HG02885 (cell line): Measurements from ENCODE around the gene PRG2.

Experiments used
- ATAC-seq: cut with Tn5 transposase; IDR thresholded peaks from one replicate; pipeline ENCODE4 v1.9.1; 2021; ENCODE audit warnings: mild to moderate bottlenecking; ENCODE audit not compliant: unreplicated experiment, poor library complexity

Gene PRG2

GRCh38 chr11:57399221-57399620 lies 8.8 kb upstream of the PRG2 start:
- ATAC-seq, result no peak

- no peak for ATAC-seq
These were observed 7.0 kb upstream of the PRG2 start for GRCh38 chr11:57397394-57397990.

- ATAC-seq, result no peak
These were observed 6.3 kb upstream of the PRG2 start for GRCh38 chr11:57396744-57397143.

DNA sequence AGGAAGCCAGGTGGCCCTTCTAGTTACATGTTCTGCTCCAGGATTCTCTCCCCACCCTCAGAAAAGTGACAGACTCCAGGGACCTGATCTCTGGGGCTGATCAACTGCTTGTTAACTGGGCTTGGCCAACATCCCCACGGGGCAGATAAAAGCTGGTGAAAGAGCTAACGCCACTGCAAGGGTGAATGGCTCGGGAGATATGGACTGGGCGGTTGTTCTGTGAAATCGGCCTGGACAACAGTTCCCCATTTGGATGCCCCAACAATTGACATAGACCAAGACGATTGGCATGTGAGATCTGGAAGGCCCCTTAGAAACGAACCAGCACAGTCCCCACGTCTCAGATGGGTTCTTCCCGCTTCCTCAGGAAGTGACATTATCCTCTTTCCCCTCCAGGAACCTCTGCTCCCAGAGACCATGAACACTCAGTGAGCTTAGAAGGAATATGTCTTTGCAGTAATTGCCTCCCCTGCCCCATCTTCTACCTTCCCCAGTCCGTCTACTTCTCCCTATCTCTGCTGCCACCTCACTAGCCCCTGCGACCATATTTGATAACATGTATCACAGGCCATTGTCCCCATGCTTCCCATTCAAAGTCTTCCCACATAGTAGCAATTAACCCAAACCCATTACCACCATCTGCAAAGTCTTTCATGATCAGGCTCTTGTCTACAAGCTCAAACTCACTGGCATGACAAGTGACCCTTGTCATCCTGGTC lies 5.6 kb upstream of the PRG2 start:
- ATAC-seq, result no peak

- no peak for ATAC-seq
These were observed 3.9 kb upstream of the PRG2 start for GRCh38 chr11:57394203-57394965.

DNA sequence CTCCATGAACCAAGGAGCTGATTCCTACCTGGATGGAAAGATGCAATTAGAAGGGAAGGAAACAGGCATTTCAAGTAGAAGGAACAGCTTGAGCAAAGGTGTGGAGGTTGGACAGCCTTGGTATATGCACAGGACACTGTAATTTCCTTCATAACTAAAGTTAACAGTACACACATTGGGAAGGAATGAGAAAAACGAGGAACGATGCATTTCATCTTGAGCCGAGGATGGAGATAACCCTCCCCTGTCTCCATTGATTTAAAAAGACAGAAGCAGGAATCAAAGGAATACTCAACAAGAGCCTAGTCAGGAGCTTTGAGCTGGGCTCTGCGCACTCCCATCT lies 2.3 kb upstream of the PRG2 start:
- no peak for ATAC-seq

GRCh38 chr11:57392066-57392762 lies 1.8 kb upstream of the PRG2 start:
- ATAC-seq, result no peak

GRCh38 chr11:57391539-57391938 lies 1.1 kb upstream of the PRG2 start:
- no peak for ATAC-seq

- ATAC-seq, result no peak
These were observed 661 bp upstream of the PRG2 start for GRCh38 chr11:57391111-57391510.

GRCh38 chr11:57387289-57388030 lies 3.0 kb downstream of the PRG2 start:
- no peak for ATAC-seq

- no peak for ATAC-seq
These were observed 4.1 kb downstream of the PRG2 start for GRCh38 chr11:57386178-57386940.

GRCh38 chr11:57380975-57381374 lies 9.5 kb downstream of the PRG2 start, which contains the start of gene PRG3:
TSS of gene PRG3 (minus strand) at chr11:57381150. CDS start at chr11:57380708, 442 bp downstream.
- no peak for ATAC-seq

- no peak for ATAC-seq
These were observed 10.7 kb downstream of the PRG2 start for GRCh38 chr11:57379732-57380131.

- ATAC-seq, result no peak
These were observed 12.3 kb downstream of the PRG2 start for GRCh38 chr11:57378186-57378585.

DNA sequence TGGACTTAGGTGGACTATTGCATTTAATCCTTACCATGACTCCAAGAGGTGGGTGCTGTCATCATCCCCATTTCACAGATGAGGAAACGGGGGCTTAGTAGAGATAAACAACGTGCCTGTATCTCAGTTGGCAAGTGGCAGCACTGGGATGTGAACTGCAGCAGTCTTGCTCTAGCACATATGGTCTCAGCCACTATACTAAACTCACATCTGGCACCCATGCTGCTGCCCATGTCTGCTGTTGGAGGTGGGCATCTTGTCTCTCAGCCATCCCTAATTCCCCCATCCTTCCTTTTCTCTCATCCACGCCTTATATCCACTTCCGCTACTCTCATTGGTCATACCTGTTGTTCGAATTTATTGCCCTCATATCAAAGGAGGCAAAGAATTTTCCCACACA lies 13.3 kb downstream of the PRG2 start:
- ATAC-seq, result no peak

DNA sequence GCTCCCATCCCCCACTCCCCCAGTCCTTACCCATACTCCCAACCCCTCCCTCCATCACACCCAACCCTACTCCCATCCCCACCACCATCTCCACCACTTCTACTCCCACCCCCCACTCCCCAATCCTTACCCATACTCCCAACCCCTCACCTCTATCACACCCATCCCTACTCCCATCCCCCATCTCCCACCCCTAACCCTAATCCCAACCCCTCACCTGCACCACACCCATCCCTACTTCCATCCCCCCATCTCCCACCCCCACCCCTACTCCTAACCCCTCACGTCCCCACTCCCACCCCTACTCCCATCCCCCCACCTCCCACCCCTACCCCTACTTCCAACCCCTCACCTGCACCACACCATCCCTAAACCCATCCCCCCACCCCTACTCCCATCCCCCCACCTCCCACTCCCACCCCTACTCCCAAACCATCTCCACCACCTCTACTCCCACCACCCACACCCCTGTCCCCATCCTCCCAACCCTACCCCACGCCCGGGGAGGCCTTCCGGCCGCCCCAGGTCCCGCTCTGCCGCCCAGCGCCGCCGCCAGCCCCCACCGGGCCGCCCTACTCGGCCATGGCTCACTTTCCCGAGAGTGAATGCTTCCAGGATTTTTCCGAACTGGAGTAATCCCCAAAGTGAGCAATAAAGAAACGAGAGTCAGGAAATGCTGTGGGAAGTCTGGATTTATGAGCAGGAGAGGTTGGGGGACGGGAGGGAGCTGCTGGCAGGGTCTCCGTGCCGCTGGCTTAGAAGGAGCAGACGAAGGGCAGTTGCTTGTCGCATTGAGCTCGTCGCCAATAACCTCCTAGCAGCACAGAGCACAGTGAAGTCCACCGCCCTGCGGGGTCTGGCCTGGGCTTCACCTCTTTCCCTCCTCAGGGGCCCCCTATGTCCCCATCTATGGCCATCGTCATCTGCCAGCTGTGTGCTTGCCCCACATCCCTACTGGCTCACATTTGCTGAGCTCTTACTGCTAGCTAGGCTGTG lies 14.1 kb downstream of the PRG2 start:
- ATAC-seq, result no peak

DNA sequence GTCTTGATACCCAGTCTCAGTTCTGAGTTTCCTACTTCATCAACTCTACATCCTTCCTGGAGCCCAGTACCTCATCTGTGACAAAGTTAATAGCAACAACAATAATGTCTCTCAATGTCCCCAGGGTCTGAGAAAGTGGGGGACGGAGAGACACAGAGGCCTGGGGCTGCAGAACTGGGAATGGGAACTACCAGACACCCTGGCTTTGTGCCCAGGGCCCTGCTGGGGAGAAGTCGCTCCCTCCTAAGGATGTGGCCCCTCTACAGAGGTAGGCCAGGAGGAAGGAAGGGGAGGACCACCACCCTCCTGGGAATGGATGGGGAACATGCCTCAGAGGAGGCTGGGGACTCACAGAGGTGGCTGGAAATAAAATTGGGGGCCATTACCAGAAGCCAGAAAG lies 15.0 kb downstream of the PRG2 start:
- ATAC-seq, result no peak

DNA sequence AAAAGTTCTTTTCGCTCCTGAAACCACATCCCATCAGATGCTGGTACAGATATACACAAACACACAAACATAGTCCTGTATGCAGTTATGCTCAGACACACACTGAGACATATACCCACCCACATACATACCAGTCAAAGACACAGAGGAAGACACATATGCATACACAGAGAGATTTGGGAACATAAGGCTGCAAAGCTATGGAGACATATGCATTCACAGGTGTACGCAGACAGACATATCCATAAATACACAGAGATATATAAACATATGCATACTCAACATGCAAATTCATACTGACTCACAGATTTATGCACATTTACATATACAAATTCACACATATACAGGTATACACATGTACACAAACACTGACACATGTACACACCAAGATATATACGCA lies 15.5 kb downstream of the PRG2 start:
- ATAC-seq, result no peak
